Peyer's patch (tissue), 4 donors: ENCODE measurements around the gene MYD88.

Source experiments
- POLR2A ChIP-seq, 2 donors: fragments of 450-650 bp; IDR thresholded peaks; one replicate each; pipeline ENCODE4 v1.5.1; 2017; ENCODE audit warnings: antibody characterized with exemption in 2 of 2, mild to moderate bottlenecking in 2 of 2, moderate library complexity in 2 of 2
- TF ChIP-seq, protein P1 (sequence below), 6 experiments: fragments of 450-650 bp in 4 of 6; fragments of 200-600 bp in 2 of 6; sonication (generic) in 1 of 6; IDR thresholded peaks; one replicate each; pipeline ENCODE4 v1.5.1; 2017 to 2019; ENCODE audit warnings: antibody characterized with exemption in 6 of 6, mild to moderate bottlenecking in 3 of 6, moderate library complexity in 1 of 6

DNA sequence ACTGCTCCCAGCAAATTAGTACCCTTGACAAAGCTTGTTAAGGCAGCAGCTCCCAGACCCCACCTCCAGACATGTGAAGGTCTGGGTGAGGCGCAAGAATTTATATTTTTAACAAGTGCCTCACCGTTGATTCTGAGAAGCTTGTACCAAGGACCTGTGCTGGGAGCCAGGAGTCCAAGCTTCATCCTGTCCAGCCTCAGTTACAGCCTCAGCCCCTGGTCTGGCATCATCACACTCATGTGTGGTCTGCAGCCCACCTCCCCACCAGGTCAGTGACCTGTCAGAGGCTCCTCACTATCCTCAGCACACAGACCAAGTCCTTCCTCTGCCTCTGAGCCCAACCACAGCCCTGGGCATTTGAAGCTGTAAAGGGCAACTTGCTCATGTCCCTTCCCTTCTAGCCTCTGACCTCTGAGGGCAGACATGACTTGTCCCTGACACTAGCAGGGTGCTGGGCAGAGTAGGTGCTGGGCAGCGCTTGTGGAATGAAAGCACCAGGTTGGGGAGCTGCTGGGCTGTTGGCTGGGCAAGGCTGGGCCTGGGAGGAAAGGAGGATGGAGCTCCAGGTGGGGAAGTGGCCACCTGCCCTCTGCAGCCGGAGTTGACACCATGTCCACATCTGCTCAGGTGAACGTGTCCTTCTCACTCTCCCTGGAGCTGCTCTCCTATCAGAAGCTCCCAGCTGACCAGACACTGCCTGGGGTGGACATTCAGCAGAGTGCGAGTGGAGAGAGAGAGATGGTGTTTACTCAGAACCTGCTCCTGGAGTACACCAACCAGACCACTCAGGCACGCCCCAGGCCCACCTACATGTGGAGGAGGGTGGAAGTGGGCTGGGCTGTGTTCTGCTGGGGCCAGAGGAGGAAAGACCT, 18.4 kb upstream of the MYD88 start:
- TF ChIP-seq, protein P1, sequence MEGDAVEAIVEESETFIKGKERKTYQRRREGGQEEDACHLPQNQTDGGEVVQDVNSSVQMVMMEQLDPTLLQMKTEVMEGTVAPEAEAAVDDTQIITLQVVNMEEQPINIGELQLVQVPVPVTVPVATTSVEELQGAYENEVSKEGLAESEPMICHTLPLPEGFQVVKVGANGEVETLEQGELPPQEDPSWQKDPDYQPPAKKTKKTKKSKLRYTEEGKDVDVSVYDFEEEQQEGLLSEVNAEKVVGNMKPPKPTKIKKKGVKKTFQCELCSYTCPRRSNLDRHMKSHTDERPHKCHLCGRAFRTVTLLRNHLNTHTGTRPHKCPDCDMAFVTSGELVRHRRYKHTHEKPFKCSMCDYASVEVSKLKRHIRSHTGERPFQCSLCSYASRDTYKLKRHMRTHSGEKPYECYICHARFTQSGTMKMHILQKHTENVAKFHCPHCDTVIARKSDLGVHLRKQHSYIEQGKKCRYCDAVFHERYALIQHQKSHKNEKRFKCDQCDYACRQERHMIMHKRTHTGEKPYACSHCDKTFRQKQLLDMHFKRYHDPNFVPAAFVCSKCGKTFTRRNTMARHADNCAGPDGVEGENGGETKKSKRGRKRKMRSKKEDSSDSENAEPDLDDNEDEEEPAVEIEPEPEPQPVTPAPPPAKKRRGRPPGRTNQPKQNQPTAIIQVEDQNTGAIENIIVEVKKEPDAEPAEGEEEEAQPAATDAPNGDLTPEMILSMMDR (IDR thresholded peaks at IDR 0.05): no peak
- TF ChIP-seq POLR2A (IDR thresholded peaks at IDR 0.05): no peak
